ENCODE results near the gene IL3RA. TPM values are rescaled to one million over a fixed set of nuclear protein-coding genes. Genes with fewer than 3 reads are reported as not detected.

IL3RA gene
- polyA plus RNA-seq, 4 donors = 10.4 to 13.6 (median 11.5) TPM

DNA sequence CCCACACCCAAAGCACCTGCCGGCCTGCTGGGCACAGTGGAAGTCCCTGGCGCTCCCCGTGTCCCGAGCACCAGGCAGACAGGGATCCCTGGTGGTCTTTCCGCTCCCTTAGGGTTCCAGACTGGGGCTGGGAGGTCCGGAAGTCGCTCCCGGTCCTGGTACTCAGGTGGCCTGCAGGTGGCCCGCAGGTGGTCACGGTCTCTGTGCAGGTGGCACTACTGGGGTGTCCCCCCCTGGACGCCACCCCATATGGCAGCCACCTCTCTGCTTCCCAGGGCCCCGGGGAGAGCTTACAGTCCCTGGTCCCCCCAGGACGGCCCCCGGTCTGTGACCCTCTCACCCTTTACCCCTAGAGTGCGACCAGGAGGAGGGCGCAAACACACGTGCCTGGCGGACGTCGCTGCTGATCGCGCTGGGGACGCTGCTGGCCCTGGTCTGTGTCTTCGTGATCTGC lies 41.7 kb downstream of the IL3RA start:
- DNase-seq (ENCODE audit: low read depth in 4 of 4, low spot score in 3 of 4) = no peak

DNA sequence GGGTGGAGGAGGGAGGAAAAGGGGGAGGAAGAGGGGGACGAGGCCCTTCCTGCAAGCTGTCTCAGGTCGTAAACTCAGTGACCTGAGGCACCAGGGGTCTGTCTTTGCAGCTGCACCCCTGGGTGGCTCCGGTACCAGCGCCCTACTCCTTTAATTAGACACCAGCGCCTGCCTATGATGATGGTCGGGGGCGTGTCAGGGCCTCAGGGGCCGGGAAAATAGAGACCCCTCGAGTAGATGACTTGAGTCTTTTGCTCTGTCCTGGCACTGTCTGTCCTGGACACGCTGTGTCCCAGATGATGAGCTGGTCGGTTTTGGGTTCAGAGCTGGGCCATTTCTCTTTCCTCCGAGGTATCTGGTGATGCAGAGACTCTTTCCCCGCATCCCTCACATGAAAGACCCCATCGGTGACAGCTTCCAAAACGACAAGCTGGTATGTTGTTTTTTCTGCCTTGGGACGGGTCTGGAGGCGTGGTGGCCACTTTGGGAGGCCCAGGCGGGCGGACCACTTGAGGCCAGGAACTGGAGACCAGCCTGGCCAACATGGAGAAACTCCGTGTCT lies 44.2 kb downstream of the IL3RA start:
- DNase-seq (ENCODE audit: low read depth in 4 of 4, low spot score in 3 of 4) = no peak

DNA sequence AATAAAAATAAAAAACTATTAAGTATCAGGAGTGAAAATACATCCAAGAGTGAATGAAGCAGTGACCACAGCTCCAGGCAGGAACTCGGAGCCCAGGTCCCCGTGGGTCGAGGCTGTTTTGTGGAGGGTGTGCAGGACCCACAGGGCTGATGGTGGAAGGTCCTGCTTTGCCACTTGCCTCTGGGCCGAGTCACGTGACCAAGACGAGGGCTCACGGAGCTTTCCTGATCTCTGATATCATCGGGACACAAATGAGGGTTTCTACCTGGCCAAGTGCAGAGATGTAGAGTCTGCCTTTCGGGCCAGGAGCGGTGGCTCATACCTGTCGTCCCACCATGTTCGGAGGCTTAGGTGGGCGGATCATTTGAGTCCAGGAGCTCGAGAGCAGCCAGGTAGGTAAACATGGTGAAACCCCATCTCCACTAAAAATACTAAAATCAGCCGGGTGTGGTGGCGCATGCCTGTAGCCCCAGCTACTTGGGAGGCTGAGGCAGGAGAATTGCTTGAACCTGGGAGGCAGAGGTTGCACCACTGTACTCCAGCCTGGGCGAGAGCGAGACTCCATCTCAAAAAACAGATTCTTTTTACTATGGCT lies 48.2 kb downstream of the IL3RA start:
- DNase-seq (ENCODE audit: low read depth in 4 of 4, low spot score in 3 of 4) = no peak

DNA sequence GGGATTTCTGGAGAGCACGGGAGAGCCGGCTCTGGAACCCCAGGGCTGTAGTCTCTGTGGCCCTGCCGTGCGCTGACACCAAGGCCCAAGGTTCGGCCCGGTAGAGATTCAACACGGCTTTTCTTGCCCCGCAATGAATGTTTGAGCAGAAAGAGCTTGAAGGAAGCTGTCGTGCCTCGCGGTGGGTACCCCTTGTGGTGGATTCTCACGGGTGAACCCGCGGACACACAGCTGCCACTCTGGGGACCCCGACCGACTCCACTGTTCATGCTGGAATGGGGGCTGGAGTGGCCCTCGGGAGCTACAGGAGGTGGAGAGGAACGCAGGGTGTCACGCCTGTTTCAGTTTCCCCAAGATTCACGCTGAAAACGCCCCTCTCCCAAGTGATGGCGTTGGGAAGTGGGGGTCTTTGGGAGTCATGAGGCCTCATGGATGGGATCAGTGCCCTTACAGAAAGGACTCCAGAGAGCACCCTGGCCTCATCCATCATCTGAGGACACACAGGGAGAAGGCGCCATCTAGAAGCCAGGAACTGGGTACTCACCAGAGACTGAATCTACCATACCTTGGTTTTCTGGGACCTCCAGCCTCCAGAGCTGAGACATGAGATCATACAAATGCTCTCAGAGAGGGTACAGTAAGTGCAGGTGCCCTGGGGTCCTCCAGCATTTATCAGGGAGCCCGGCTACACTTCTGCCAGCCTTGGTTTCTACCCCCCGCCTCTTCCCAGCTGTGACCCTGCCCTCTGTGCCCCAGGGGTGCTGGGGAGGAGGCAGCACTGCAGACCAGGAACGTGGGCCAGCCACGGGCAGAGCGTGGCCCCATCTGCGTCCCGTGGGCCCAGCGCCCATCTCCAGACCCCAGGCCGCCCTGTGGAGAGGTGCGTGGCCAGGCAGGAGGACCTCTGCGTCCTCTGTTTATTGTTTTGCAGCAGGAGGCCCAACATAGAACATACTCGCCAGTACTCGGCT lies 49.0 kb downstream of the IL3RA start:
- DNase-seq (ENCODE audit: low read depth in 4 of 4, low spot score in 3 of 4) = no peak

DNA sequence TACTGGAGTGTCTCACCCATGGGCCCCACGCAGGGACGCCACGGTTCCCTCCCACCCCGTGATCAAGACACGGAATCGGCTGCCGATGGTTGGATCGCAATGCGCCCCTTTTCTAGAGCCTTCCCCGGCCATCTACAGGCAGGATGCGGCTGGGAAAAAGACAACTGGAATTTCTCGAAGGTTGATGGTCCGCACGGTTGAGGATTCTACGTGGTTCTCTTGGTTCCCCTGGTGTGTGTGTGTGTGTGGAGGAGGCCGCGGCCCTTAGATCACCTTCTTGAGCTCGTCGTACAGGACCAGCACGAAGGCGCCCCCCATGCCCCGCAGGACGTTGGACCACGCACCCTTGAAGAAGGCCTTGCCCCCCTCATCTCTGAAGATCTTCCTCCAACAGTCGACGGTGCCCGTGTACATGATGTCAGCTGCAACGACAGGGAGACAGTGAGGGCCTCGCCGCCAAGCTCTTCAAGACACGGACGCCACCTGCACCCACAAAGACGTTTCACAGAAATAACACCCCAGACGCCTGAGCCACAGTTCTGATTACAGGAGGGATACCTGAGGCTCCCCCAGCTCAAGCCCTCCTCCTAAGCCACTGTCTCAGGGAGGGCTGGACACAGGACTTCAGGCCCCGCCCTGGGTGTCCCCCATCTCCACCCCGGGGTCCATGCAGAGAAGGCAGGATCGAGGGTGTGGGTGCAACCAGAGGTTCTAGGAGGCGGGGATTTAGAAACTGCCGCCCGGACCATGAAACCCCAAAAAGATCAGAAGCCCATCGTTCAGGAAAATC lies 49.9 kb downstream of the IL3RA start:
- DNase-seq (ENCODE audit: low read depth in 4 of 4, low spot score in 3 of 4) = no peak

DNA sequence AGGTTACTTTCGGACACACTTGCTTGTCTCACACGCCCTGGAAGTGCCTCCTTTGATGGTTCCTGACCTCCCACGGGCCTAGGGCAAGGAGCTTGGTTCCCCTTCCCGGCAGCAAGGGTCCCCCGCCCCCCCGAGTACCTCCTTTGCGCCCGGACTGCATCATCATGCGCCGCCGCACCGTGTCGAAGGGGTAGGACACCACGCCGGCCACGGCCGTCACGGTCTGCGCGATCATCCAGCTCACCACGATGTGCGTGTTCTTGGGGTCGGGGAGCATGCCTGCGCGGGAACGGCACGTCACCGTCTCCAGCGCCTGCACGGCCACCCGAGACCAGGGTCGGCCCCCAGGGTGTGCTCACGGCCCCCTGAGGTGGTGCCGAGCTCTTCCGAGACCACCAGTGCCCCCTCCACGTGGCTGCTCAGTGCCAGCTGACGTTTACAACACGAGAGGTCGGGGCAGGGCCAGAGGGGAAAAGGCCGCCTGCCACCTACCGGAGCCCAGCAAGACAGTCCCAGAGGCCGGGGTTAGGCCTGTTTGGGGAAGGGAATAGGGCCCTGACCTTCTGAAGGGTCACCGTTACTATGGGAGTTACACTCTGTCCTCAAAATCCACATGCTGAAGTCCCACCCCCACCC lies 50.7 kb downstream of the IL3RA start:
- no peak for DNase-seq (ENCODE audit: low read depth in 4 of 4, low spot score in 3 of 4)

DNA sequence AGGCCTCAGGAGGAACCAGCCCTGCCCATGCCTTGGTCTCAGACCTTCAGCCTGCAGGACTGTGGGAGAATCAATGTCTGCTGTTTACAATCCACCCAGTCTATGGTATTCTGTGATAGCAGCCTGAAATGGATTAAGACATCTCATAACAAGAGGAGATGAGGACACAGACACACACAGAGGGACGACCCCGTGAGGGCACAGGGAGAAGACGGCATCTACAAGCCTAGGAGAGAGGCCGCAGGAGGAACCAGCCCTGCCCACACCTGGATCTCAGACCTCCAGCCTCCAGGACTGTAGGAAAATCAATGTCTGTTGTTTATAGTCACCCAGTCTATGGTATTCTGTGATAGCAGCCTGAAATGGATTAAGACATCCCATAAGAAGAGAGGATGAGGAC lies 52.1 kb downstream of the IL3RA start:
- no peak for DNase-seq (ENCODE audit: low read depth in 4 of 4, low spot score in 3 of 4)

DNA sequence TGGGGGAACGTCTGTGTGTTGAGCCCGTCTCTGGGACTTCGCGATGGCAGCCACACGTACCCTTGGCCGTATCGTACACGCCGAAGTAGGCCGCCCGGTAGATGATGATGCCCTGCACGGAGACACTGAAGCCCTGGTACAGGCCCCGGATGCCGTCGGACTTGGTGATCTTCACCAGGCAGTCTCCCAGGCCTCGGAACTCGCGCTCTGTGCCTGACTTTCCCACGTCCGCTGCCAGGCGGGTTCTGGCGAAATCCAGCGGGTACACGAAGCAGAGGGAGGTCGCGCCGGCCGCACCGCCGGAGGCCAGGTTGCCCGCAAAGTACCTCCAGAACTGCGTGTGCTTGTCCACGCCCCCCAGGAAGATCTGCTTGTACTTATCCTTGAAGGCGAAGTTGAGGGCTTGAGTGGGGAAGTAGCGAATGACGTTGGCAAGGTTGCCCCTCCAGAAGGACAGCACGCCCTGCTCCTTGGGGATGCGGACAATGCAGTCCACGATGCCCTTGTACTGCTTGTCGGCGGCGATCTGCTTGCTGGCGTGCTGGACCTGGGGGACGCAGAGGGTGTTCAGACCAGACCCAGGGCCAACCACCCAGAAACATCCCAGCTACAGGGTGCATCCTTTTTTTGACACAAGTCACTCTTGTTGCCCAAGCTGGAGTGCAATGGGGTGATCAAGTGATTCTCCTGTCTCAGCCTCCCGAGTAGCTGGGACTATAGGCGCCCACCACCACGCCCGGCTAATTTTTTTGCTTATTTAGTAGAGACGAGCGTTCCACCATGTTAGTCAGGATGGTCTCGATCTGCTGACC lies 52.8 kb downstream of the IL3RA start:
- DNase-seq (ENCODE audit: low read depth in 4 of 4, low spot score in 3 of 4) = no peak

DNA sequence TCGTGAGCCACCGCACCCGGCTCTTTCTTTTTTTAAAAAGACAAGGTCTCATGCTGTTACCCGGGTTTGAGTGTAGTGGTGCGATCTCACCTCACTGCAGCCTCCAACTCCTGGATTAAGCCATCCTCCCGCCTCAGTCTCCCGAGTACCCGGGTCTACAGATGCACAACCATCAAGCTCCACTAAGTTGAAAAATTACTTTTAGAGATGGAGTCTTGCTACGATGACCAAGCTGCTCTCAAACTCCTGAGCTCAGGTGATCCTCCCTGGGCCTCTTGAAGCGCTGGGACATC lies 53.4 kb downstream of the IL3RA start:
- DNase-seq (ENCODE audit: low read depth in 4 of 4, low spot score in 3 of 4) = no peak

DNA sequence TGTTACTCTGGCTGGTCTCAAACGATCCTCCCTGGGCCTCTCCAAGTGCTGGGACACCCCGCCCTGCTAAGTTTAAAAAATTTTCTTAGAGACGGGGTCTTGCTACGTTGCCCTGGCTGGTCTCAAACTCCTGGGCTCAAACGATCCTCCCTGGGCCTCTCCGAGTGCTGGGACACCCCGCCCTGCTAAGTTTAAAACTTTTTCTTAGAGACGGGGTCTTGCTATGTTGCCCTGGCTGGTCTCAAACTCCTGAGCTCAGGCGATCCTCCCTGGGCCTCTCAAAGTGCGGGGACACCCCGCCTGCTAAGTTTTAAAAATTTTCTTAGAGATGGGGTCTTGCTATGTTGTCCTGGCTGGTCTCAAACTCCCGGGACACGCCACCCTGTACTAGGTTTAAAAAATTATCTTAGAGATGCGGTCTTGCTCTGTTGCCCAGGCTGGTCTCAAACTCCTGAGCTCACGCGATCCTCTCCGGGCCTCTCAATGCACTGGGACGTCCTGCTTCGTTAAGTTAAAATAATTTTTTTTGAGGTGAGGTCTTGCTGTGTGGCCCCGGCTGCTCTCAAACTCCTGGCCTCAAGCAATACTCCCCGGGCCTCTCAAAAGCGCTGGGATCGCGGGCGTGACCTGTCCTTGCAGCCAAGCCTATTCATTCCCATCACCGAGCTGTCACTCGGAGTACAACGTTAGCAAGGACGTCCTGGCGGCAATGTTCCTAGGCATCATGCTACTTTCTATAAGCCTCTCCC lies 54.2 kb downstream of the IL3RA start:
- DNase-seq (ENCODE audit: low read depth in 4 of 4, low spot score in 3 of 4) = no peak

DNA sequence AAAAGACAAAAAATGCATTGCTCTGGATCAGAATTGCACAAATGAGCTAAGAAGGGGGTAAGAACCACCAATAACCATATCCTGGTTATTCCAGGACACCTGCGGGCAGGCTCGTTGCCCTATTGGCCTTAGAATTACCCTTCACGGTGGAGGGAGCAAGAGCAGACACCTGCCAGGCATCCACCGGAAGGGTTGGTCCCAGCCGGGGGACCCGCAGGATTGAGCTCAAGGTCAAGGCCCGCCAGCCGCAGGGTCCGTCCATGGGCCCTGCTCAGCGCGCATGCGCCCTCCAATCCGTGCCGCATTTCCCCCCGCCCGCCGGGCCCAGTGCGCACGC lies 54.8 kb downstream of the IL3RA start:
- peak in 1 of 4 donors; percentile 80 for DNase-seq (ENCODE audit: low read depth in 4 of 4, low spot score in 3 of 4)

DNA sequence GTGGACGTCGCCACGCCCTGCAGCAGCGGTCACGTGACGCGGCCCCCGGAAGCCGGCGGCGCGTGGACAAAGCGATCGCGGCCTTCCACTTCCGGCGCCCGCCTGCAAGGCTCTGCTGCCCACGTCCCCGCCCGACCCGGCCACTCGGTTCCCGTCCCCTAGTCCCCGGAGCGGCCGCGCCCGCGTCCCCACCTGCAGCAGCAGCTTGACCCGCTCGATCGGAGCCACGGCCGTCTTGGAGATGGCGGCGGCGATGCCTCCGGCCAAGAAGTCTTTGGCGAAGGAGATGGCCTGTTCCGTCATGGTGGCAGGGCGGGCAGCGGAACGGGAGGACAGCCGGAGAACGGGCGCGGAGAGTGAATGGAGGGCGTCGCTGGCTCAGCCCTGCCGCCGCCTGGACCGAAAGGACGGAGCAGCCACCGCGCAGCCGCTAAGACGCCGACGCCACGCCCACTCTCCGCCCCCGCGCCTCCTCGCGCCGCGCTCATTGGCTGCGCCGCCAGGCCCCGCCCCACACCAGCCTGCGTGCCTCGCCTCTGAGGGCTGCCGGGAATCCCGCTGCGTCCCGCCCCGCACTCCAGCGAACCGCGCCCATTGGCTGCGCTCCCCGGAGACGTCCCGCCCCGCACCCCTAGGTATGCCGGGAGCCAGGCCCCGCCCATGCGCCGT lies 55.3 kb downstream of the IL3RA start, which contains the start of gene SLC25A6:
TSS of gene SLC25A6 (minus strand) at position 407 of the 669 bp plus-strand sequence. CDS start at position 303, 104 bp downstream.
- DNase-seq (ENCODE audit: low read depth in 4 of 4, low spot score in 3 of 4) = peak; percentile 93 to 95 (median 94)

DNA sequence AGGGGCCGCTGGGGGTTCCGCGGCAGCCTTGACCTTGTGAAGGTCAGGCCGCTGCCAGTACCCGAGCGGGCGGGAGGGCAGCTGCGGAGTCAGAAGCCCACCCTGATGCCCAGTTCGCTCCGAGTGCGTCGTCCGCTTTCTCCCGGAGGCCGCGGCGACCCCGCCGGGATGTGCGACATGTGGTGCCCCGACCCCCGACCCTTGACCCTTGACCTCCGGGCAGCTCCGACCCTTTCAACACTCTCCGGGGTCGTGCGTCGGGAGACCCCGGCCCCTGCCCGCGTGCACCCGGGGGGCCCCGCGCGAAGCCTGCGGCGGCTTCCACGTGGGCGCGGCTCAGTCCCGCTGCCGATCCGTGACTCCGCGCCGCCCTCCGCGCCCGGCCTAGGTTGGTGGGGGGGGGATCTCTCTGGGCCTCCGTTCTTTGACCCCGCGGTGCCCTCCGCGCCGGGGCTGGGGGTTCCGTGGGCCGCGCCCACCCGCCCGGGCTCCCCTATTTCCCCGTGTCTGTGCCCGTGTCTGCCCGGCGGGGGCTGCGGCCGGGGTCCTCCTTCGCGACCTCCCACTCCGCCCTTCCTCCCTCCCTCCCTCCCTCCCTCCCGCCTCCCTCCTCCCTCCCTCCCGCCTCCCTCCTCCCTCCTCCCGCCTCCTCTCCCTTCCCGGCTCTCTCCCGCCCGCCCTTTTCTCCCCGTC lies 55.9 kb downstream of the IL3RA start:
- DNase-seq (ENCODE audit: low read depth in 4 of 4, low spot score in 3 of 4) = peak; percentile 53 to 64 (median 56)

DNA sequence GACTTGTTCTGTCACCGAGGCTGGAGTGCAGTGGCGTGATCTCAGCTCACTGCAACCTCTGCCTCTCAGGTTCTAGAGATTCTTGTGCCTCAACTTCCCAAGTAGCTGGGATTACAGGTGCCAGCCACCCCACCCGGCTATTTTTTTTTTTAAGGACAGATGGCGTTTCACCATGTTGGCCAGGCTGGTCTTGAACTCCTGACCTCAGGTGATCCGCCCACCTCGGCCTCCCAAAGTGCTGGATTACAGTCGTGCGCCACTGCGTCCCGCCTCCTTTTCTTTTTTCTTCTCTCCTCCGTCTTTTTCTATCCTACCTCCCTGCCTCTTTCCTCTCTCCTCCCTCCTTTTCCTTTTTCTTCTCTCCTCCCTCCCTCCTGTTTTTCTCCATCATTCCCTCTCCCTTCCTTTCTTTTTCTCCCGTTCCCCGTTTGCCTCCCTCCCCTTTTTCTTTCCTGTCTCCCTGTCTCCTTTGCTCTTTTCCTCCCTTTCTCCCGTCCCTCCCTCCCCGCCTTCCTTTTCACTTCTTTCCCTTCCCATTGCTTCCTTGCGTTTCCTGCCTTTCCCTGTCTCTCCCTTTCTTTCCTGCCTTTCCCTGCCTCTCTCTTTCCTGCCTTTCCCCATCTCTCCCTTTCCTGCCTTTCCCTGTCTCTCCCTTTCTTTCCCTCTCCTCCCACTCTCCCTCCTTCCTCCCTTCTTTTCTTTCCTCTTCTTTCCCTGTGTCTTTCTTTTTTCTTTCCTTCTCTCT lies 57.5 kb downstream of the IL3RA start:
- DNase-seq (ENCODE audit: low read depth in 4 of 4, low spot score in 3 of 4) = no peak

DNA sequence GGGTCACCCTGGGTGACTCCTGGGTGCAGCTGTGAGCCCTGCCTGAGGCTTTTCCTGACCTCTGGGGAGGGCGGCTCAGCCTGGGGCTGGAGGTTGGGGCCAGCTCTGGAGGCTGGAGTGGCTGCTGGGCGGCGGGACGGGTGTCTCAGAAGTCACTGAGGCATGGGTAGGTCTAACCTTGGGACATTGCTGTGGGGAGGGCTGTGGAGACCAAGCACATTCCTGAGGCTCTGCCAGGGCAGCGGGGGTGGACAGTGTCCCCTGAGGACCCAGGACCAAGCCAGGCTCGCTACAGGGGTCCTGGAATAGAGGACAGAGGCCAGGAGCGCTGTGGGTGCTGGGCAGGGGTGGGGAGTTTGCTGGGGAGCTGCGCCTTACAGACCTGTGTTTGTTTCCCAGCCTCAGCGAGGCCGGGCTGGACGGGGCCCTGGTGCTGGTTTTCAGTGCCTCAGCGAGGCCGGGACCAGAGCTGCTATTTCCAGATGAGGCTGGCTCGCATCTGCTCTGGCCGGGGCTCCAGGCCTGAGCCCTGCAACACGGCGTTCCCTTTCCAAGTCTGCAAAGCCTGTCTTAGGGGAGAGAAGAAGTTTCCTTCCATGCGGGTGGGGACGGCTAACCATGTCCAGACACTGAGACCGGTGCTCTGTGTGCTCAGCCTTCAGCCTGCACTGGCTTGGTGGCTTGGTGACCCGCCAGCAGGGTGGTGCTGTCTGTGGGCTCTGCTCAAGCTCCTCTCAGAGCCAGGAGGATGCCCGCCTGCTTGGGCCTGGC lies 58.3 kb downstream of the IL3RA start:
- DNase-seq (ENCODE audit: low read depth in 4 of 4, low spot score in 3 of 4) = no peak

DNA sequence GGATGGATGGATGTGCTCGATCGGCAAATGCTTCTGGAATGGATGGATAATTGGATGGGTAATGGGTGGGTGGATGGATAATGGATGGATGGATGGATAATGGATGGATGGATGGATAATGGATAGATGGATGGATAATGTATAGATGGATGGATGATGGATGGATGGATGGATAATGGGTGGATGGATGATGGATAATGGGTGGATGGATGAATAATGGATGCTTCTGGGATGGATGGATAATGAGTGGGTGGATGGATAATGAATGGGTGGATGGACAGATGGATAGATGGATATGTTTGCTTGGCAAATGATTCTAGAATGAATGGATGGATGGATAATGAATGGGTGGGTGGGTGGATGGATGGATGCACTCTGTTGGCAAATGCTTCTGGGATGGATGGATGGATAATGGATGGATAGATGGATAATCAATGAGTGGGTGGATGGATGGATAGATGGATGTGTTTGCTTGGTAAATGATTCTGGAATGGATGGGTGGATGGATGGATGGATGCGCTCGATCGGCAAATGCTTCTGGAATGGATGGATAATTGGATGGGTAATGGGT lies 59.1 kb downstream of the IL3RA start:
- DNase-seq (ENCODE audit: low read depth in 4 of 4, low spot score in 3 of 4) = no peak
